Measurements from ENCODE around the gene LGSN. TPM values are rescaled to one million over a fixed set of nuclear protein-coding genes. Genes with fewer than 3 reads are reported as not detected.

Gene LGSN
- total and polyA plus RNA-seq, 2 donors: 0.14 to 0.23 TPM

GRCh38 chr6:63316113-63316512, 3.7 kb downstream of the LGSN start:
- no peak for DNase-seq (ENCODE audit: low read depth in 6 of 9, low spot score in 9 of 9)
- Histone ChIP-seq H3K27ac (ENCODE audit: low read depth in 1 of 2, low read length in 1 of 2) (no peak overlapping the region), H3K4me1 (ENCODE audit: control insufficient read depth in 2 of 2, insufficient read depth in 2 of 2, low read length in 2 of 2) (no peaks in the 10 kb centered on the region), H3K36me3 (ENCODE audit: control insufficient read depth in 2 of 2, insufficient read depth in 2 of 2, low read length in 1 of 2) (no peaks in the 10 kb centered on the region), H3K9me3 (ENCODE audit: control insufficient read depth in 2 of 2, insufficient read depth in 1 of 2, low read length in 1 of 2) (no peaks in the 10 kb centered on the region), H3K27me3 (ENCODE audit: control insufficient read depth in 2 of 2, insufficient read depth in 1 of 2, low read length in 1 of 2) (no peaks in the 10 kb centered on the region), H3K4me3 (ENCODE audit: low read length in 2 of 2) (no peak overlapping the region)
- 93% methylated on average over 3 of the region's 3 CpGs for WGBS

- Histone ChIP-seq H3K4me1 (ENCODE audit: control insufficient read depth in 2 of 2, insufficient read depth in 2 of 2, low read length in 2 of 2) (no peaks in the 10 kb centered on the region), H3K9me3 (ENCODE audit: control insufficient read depth in 2 of 2, insufficient read depth in 1 of 2, low read length in 1 of 2) (no peaks in the 10 kb centered on the region), H3K27me3 (ENCODE audit: control insufficient read depth in 2 of 2, insufficient read depth in 1 of 2, low read length in 1 of 2) (no peaks in the 10 kb centered on the region), H3K27ac (ENCODE audit: low read depth in 1 of 2, low read length in 1 of 2) (no peak overlapping the region), H3K36me3 (ENCODE audit: control insufficient read depth in 2 of 2, insufficient read depth in 2 of 2, low read length in 1 of 2) (no peaks in the 10 kb centered on the region), H3K4me3 (ENCODE audit: low read length in 2 of 2) (no peak overlapping the region)
- 95% methylated on average over 2 of the region's 2 CpGs for WGBS
- DNase-seq (ENCODE audit: low read depth in 6 of 9, low spot score in 9 of 9): no peak
Measured at GRCh38 chr6:63313111-63313510, 6.7 kb downstream of the LGSN start.

- H3K27me3 ChIP-seq (ENCODE audit: control insufficient read depth in 2 of 2, insufficient read depth in 1 of 2, low read length in 1 of 2): no peaks in the 10 kb centered on the region
- H3K36me3 ChIP-seq (ENCODE audit: control insufficient read depth in 2 of 2, insufficient read depth in 2 of 2, low read length in 1 of 2): no peaks in the 10 kb centered on the region
- H3K27ac ChIP-seq (ENCODE audit: low read depth in 1 of 2, low read length in 1 of 2): no peak overlapping the region
- WGBS: 81% methylated on average over 3 of the region's 3 CpGs
- no peak overlapping the region for H3K4me3 ChIP-seq (ENCODE audit: low read length in 2 of 2)
- no peaks in the 10 kb centered on the region for H3K9me3 ChIP-seq (ENCODE audit: control insufficient read depth in 2 of 2, insufficient read depth in 1 of 2, low read length in 1 of 2)
- DNase-seq (ENCODE audit: low read depth in 6 of 9, low spot score in 9 of 9): peak in 2 of 9 donors; percentile 1 to 18
- no peaks in the 10 kb centered on the region for H3K4me1 ChIP-seq (ENCODE audit: control insufficient read depth in 2 of 2, insufficient read depth in 2 of 2, low read length in 2 of 2)
Measured at GRCh38 chr6:63307581-63308246, 12.1 kb downstream of the LGSN start.

- H3K27me3 ChIP-seq (ENCODE audit: control insufficient read depth in 2 of 2, insufficient read depth in 1 of 2, low read length in 1 of 2): no peaks in the 10 kb centered on the region
- no peak overlapping the region for H3K4me3 ChIP-seq (ENCODE audit: low read length in 2 of 2)
- H3K4me1 ChIP-seq (ENCODE audit: control insufficient read depth in 2 of 2, insufficient read depth in 2 of 2, low read length in 2 of 2): no peaks in the 10 kb centered on the region
- no peaks in the 10 kb centered on the region for H3K36me3 ChIP-seq (ENCODE audit: control insufficient read depth in 2 of 2, insufficient read depth in 2 of 2, low read length in 1 of 2)
- H3K27ac ChIP-seq (ENCODE audit: low read depth in 1 of 2, low read length in 1 of 2): no peak overlapping the region
- 91% methylated on average over 3 of the region's 3 CpGs for WGBS
- H3K9me3 ChIP-seq (ENCODE audit: control insufficient read depth in 2 of 2, insufficient read depth in 1 of 2, low read length in 1 of 2): no peaks in the 10 kb centered on the region
- DNase-seq (ENCODE audit: low read depth in 6 of 9, low spot score in 9 of 9): no peak
Measured at GRCh38 chr6:63306420-63306819, 13.4 kb downstream of the LGSN start.

GRCh38 chr6:63305277-63305676, 14.5 kb downstream of the LGSN start:
- Histone ChIP-seq H3K27me3 (ENCODE audit: control insufficient read depth in 2 of 2, insufficient read depth in 1 of 2, low read length in 1 of 2) (no peaks in the 10 kb centered on the region), H3K36me3 (ENCODE audit: control insufficient read depth in 2 of 2, insufficient read depth in 2 of 2, low read length in 1 of 2) (no peaks in the 10 kb centered on the region), H3K27ac (ENCODE audit: low read depth in 1 of 2, low read length in 1 of 2) (no peak overlapping the region), H3K4me1 (ENCODE audit: control insufficient read depth in 2 of 2, insufficient read depth in 2 of 2, low read length in 2 of 2) (no peaks in the 10 kb centered on the region), H3K4me3 (ENCODE audit: low read length in 2 of 2) (no peak overlapping the region), H3K9me3 (ENCODE audit: control insufficient read depth in 2 of 2, insufficient read depth in 1 of 2, low read length in 1 of 2) (no peaks in the 10 kb centered on the region)
- DNase-seq (ENCODE audit: low read depth in 6 of 9, low spot score in 9 of 9): no peak
- 92% methylated on average over 2 of the region's 2 CpGs for WGBS

- no peak overlapping the region for H3K4me3 ChIP-seq (ENCODE audit: low read length in 2 of 2)
Measured at GRCh38 chr6:63303476-63303875, 16.3 kb downstream of the LGSN start.

GRCh38 chr6:63299667-63300066, 20.1 kb downstream of the LGSN start:
- H3K36me3 ChIP-seq (ENCODE audit: control insufficient read depth in 2 of 2, insufficient read depth in 2 of 2, low read length in 1 of 2): no peaks in the 10 kb centered on the region
- DNase-seq (ENCODE audit: low read depth in 6 of 9, low spot score in 9 of 9): no peak
- H3K9me3 ChIP-seq (ENCODE audit: control insufficient read depth in 2 of 2, insufficient read depth in 1 of 2, low read length in 1 of 2): no peaks in the 10 kb centered on the region
- H3K27ac ChIP-seq (ENCODE audit: low read depth in 1 of 2, low read length in 1 of 2): no peak overlapping the region
- no peaks in the 10 kb centered on the region for H3K27me3 ChIP-seq (ENCODE audit: control insufficient read depth in 2 of 2, insufficient read depth in 1 of 2, low read length in 1 of 2)
- no peak overlapping the region for H3K4me3 ChIP-seq (ENCODE audit: low read length in 2 of 2)
- 95% methylated on average over 2 of the region's 2 CpGs for WGBS
- no peaks in the 10 kb centered on the region for H3K4me1 ChIP-seq (ENCODE audit: control insufficient read depth in 2 of 2, insufficient read depth in 2 of 2, low read length in 2 of 2)

More at GRCh38 chr6:63303476-63303875, 16.3 kb downstream of the LGSN start:
- H3K4me1 ChIP-seq (ENCODE audit: control insufficient read depth in 2 of 2, insufficient read depth in 2 of 2, low read length in 2 of 2): no peaks in the 10 kb centered on the region
- no peak overlapping the region for H3K27ac ChIP-seq (ENCODE audit: low read depth in 1 of 2, low read length in 1 of 2)
- no peaks in the 10 kb centered on the region for H3K36me3 ChIP-seq (ENCODE audit: control insufficient read depth in 2 of 2, insufficient read depth in 2 of 2, low read length in 1 of 2)
- no peak for DNase-seq (ENCODE audit: low read depth in 6 of 9, low spot score in 9 of 9)
- no peaks in the 10 kb centered on the region for H3K27me3 ChIP-seq (ENCODE audit: control insufficient read depth in 2 of 2, insufficient read depth in 1 of 2, low read length in 1 of 2)
- H3K9me3 ChIP-seq (ENCODE audit: control insufficient read depth in 2 of 2, insufficient read depth in 1 of 2, low read length in 1 of 2): no peaks in the 10 kb centered on the region

- no peaks in the 10 kb centered on the region for H3K36me3 ChIP-seq (ENCODE audit: control insufficient read depth in 2 of 2, insufficient read depth in 2 of 2, low read length in 1 of 2)
- no peaks in the 10 kb centered on the region for H3K27me3 ChIP-seq (ENCODE audit: control insufficient read depth in 2 of 2, insufficient read depth in 1 of 2, low read length in 1 of 2)
- no peak for DNase-seq (ENCODE audit: low read depth in 6 of 9, low spot score in 9 of 9)
- no peaks in the 10 kb centered on the region for H3K9me3 ChIP-seq (ENCODE audit: control insufficient read depth in 2 of 2, insufficient read depth in 1 of 2, low read length in 1 of 2)
- 97% methylated on average over 1 of the region's 1 CpG for WGBS
- H3K4me1 ChIP-seq (ENCODE audit: control insufficient read depth in 2 of 2, insufficient read depth in 2 of 2, low read length in 2 of 2): no peaks in the 10 kb centered on the region
- no peak overlapping the region for H3K4me3 ChIP-seq (ENCODE audit: low read length in 2 of 2)
- no peak overlapping the region for H3K27ac ChIP-seq (ENCODE audit: low read depth in 1 of 2, low read length in 1 of 2)
Measured at GRCh38 chr6:63295553-63296194, 24.1 kb downstream of the LGSN start.

GRCh38 chr6:63290492-63291058, 29.2 kb downstream of the LGSN start:
- no peaks in the 10 kb centered on the region for H3K4me1 ChIP-seq (ENCODE audit: control insufficient read depth in 2 of 2, insufficient read depth in 2 of 2, low read length in 2 of 2)
- H3K4me3 ChIP-seq (ENCODE audit: low read length in 2 of 2): no peak overlapping the region
- WGBS: 95% methylated on average over 6 of the region's 6 CpGs
- no peaks in the 10 kb centered on the region for H3K9me3 ChIP-seq (ENCODE audit: control insufficient read depth in 2 of 2, insufficient read depth in 1 of 2, low read length in 1 of 2)
- no peak overlapping the region for H3K27ac ChIP-seq (ENCODE audit: low read depth in 1 of 2, low read length in 1 of 2)
- H3K27me3 ChIP-seq (ENCODE audit: control insufficient read depth in 2 of 2, insufficient read depth in 1 of 2, low read length in 1 of 2): no peaks in the 10 kb centered on the region
- H3K36me3 ChIP-seq (ENCODE audit: control insufficient read depth in 2 of 2, insufficient read depth in 2 of 2, low read length in 1 of 2): no peaks in the 10 kb centered on the region
- DNase-seq (ENCODE audit: low read depth in 6 of 9, low spot score in 9 of 9): no peak
